Measurements from ENCODE around the gene INVS.

DNA sequence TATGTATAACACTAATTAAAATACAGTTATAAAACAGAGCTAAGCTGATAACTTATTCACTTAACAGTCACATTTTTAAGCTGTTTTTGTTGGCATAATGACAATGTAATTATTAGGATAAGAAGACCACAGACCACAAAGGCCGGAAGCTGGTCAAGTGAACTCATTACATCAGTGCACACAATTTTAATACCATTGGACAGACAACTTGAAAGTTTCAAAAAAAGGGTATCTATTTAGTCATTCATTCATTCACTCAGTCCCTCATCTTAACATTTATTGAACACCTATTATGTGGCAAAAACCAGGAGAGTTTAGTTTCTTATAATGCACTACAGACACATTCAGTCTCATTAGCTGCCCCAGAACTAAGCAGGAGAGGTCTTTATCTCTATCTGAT lies 11.8 kb upstream of the INVS start:
- TF ChIP-seq, protein P1, sequence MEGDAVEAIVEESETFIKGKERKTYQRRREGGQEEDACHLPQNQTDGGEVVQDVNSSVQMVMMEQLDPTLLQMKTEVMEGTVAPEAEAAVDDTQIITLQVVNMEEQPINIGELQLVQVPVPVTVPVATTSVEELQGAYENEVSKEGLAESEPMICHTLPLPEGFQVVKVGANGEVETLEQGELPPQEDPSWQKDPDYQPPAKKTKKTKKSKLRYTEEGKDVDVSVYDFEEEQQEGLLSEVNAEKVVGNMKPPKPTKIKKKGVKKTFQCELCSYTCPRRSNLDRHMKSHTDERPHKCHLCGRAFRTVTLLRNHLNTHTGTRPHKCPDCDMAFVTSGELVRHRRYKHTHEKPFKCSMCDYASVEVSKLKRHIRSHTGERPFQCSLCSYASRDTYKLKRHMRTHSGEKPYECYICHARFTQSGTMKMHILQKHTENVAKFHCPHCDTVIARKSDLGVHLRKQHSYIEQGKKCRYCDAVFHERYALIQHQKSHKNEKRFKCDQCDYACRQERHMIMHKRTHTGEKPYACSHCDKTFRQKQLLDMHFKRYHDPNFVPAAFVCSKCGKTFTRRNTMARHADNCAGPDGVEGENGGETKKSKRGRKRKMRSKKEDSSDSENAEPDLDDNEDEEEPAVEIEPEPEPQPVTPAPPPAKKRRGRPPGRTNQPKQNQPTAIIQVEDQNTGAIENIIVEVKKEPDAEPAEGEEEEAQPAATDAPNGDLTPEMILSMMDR (IDR thresholded peaks at IDR 0.05), result no peak
- no peak for TF ChIP-seq POLR2A (IDR thresholded peaks at IDR 0.05)
